Ovary (tissue), 3 donors: ENCODE results near the gene KCNJ12.
"Not testable (repeated sequence)": the region's sequence is repeated elsewhere in the genome, so short reads cannot be mapped to it uniquely, and the experiment has no call there.

Experiments
- CTCF ChIP-seq, 3 donors: fragments of 450-650 bp in 2 of 3; fragments of 200-600 bp in 1 of 3; IDR thresholded peaks; one replicate each; pipeline versions ENCODE4 v1.5.1 to v1.8.0; 2016 to 2022; ENCODE audit warnings: antibody characterized with exemption in 3 of 3, mild to moderate bottlenecking in 1 of 3
- POLR2A ChIP-seq: fragments of 450-650 bp; IDR thresholded peaks from one replicate; pipeline ENCODE4 v1.6.1; 2017; ENCODE audit warnings: antibody characterized with exemption, mild to moderate bottlenecking, moderate library complexity
- donor health status: DM: no; HTN: no; CAD: no.

- TF ChIP-seq POLR2A; CTCF (IDR thresholded peaks at IDR 0.05): not testable (repeated sequence)
Observed at GRCh38 chr17:21349358-21350050, 26.7 kb upstream of the KCNJ12 start.
